GF-D8 (cell line): ENCODE data around the gene ACBD6.

ENCODE experiments used
- DNase-seq: peaks from one replicate; lab custom pipeline; 2025; lab: John Stamatoyannopoulos, UW

The ACBD6 gene

GRCh38 chr1:180295999-180296398 lies 206.4 kb downstream of the ACBD6 start:
- no peak for DNase-seq

- no peak for DNase-seq
Observed at GRCh38 chr1:180294711-180295110, 207.7 kb downstream of the ACBD6 start.

GRCh38 chr1:180291004-180291403 lies 211.4 kb downstream of the ACBD6 start:
- DNase-seq = no peak

GRCh38 chr1:180290265-180291001 lies 211.9 kb downstream of the ACBD6 start:
- DNase-seq = no peak

GRCh38 chr1:180288940-180289339 lies 213.4 kb downstream of the ACBD6 start:
- DNase-seq = no peak

- DNase-seq = no peak
Observed at GRCh38 chr1:180287988-180288705, 214.2 kb downstream of the ACBD6 start.

- DNase-seq = no peak
Observed at GRCh38 chr1:180286417-180286816, 216.0 kb downstream of the ACBD6 start.

- no peak for DNase-seq
Observed at GRCh38 chr1:180283098-180283497, 219.3 kb downstream of the ACBD6 start.

- DNase-seq = no peak
Observed at GRCh38 chr1:180282401-180283044, 219.9 kb downstream of the ACBD6 start.

GRCh38 chr1:180281490-180281889 lies 220.9 kb downstream of the ACBD6 start:
- no peak for DNase-seq

GRCh38 chr1:180280617-180281016 lies 221.8 kb downstream of the ACBD6 start:
- no peak for DNase-seq

- DNase-seq = no peak
Observed at GRCh38 chr1:180279651-180280050, 222.7 kb downstream of the ACBD6 start.

GRCh38 chr1:180278596-180279395 lies 223.6 kb downstream of the ACBD6 start:
- peak; percentile 50 for DNase-seq

GRCh38 chr1:180278194-180278515 lies 224.2 kb downstream of the ACBD6 start:
- DNase-seq = no peak

- DNase-seq = no peak
Observed at GRCh38 chr1:180277476-180278193, 224.7 kb downstream of the ACBD6 start.

- no peak for DNase-seq
Observed at GRCh38 chr1:180275726-180276125, 226.7 kb downstream of the ACBD6 start.

GRCh38 chr1:180274221-180274620 lies 228.2 kb downstream of the ACBD6 start:
- DNase-seq = no peak

- no peak for DNase-seq
Observed at GRCh38 chr1:180273066-180273465, 229.3 kb downstream of the ACBD6 start.

- no peak for DNase-seq
Observed at GRCh38 chr1:180272395-180272794, 230.0 kb downstream of the ACBD6 start.

GRCh38 chr1:180271272-180272255 lies 230.8 kb downstream of the ACBD6 start:
- no peak for DNase-seq
